IPS-20b (cell line): ENCODE data around the gene DDX49.

ENCODE experiments used
- H3K27ac ChIP-seq: one replicate; pipeline ENCODE4 v1.5.1; 2013; ENCODE audit warnings: low read length
- H3K27me3 ChIP-seq: 2 replicates; pipeline ENCODE4 v1.6.1; 2013; ENCODE audit warnings: mild to moderate bottlenecking, low read length, inconsistent platforms; ENCODE audit not compliant: insufficient read depth
- H3K36me3 ChIP-seq: 2 replicates; pipeline ENCODE4 v1.6.1; 2013; ENCODE audit warnings: low read depth, mild to moderate bottlenecking, inconsistent platforms, low read length, moderate library complexity; ENCODE audit not compliant: insufficient read depth
- H3K4me1 ChIP-seq: 2 replicates; pipeline ENCODE4 v1.6.1; 2013; ENCODE audit warnings: mild to moderate bottlenecking, control low read depth, inconsistent platforms, low read length, moderate library complexity; ENCODE audit not compliant: insufficient read depth
- H3K4me3 ChIP-seq: 2 replicates; pipeline ENCODE4 v1.5.1; 2013; ENCODE audit warnings: mild to moderate bottlenecking, low read length, inconsistent platforms
- H3K9ac ChIP-seq: 2 replicates; pipeline ENCODE4 v1.6.1; 2013; ENCODE audit warnings: low read depth, mild to moderate bottlenecking, inconsistent platforms, low read length, moderate library complexity
- H3K9me3 ChIP-seq: 2 replicates; pipeline ENCODE4 v1.6.1; 2013; ENCODE audit warnings: mild to moderate bottlenecking, low read depth, low read length, inconsistent platforms; ENCODE audit not compliant: insufficient read depth

DDX49 gene

GRCh38 chr19:18881491-18881890 lies 38.0 kb upstream of the DDX49 start:
- Histone ChIP-seq H3K4me3 (no peak overlapping the region), H3K9ac (no peak overlapping the region), H3K27ac (no peak overlapping the region), H3K27me3 (no peaks in the 10 kb centered on the region), H3K9me3 (no peaks in the 10 kb centered on the region), H3K36me3 (peaks cover 19% of the 10 kb centered on the region), H3K4me1 (no peaks in the 10 kb centered on the region)

- Histone ChIP-seq H3K4me3 (no peak overlapping the region), H3K27ac (no peak overlapping the region), H3K27me3 (no peaks in the 10 kb centered on the region), H3K4me1 (no peaks in the 10 kb centered on the region), H3K9ac (no peak overlapping the region), H3K36me3 (peaks cover 5% of the 10 kb centered on the region; the same call in 1 of the 2 replicates), H3K9me3 (no peaks in the 10 kb centered on the region)
Measured at GRCh38 chr19:18883526-18884304, 35.8 kb upstream of the DDX49 start.

- Histone ChIP-seq H3K4me3 (no peak overlapping the region), H3K9ac (no peak overlapping the region), H3K4me1 (no peaks in the 10 kb centered on the region), H3K36me3 (no peaks in the 10 kb centered on the region), H3K27ac (no peak overlapping the region), H3K9me3 (no peaks in the 10 kb centered on the region), H3K27me3 (no peaks in the 10 kb centered on the region)
Measured at GRCh38 chr19:18886972-18887371, 32.5 kb upstream of the DDX49 start.

GRCh38 chr19:18889949-18890745 lies 29.4 kb upstream of the DDX49 start:
- Histone ChIP-seq H3K27me3 (peaks cover 12% of the 10 kb centered on the region), H3K9ac (no peak overlapping the region), H3K9me3 (no peaks in the 10 kb centered on the region), H3K4me1 (no peaks in the 10 kb centered on the region; the same call in 1 of the 2 replicates), H3K4me3 (no peak overlapping the region), H3K36me3 (no peaks in the 10 kb centered on the region), H3K27ac (no peak overlapping the region)

GRCh38 chr19:18893587-18894253 lies 25.8 kb upstream of the DDX49 start:
- Histone ChIP-seq H3K9ac (no peak overlapping the region), H3K27me3 (peaks cover 27% of the 10 kb centered on the region)

GRCh38 chr19:18894254-18895037 lies 25.1 kb upstream of the DDX49 start:
- H3K36me3 ChIP-seq: no peaks in the 10 kb centered on the region
- no peak overlapping the region for H3K27ac ChIP-seq
- H3K4me3 ChIP-seq: peak overlapping the region; percentile 71
- H3K9me3 ChIP-seq: no peaks in the 10 kb centered on the region
- H3K4me1 ChIP-seq: no peaks in the 10 kb centered on the region; the same call in 1 of the 2 replicates
- H3K9ac ChIP-seq: peak overlapping the region; percentile 32; the same call in 1 of the 2 replicates
- H3K27me3 ChIP-seq: peaks cover 27% of the 10 kb centered on the region

More at GRCh38 chr19:18893587-18894253, 25.8 kb upstream of the DDX49 start:
- no peaks in the 10 kb centered on the region for H3K9me3 ChIP-seq
- H3K4me3 ChIP-seq: no peak overlapping the region
- H3K27ac ChIP-seq: no peak overlapping the region
- H3K36me3 ChIP-seq: no peaks in the 10 kb centered on the region
- H3K4me1 ChIP-seq: no peaks in the 10 kb centered on the region; the same call in 1 of the 2 replicates

- no peaks in the 10 kb centered on the region for H3K9me3 ChIP-seq
- peak overlapping the region; percentile 71 for H3K4me3 ChIP-seq
- H3K27ac ChIP-seq: no peak overlapping the region
- H3K36me3 ChIP-seq: no peaks in the 10 kb centered on the region
- H3K27me3 ChIP-seq: peaks cover 27% of the 10 kb centered on the region
- H3K9ac ChIP-seq: peak overlapping the region; percentile 32; the same call in 1 of the 2 replicates
- H3K4me1 ChIP-seq: no peaks in the 10 kb centered on the region; the same call in 1 of the 2 replicates
Measured at GRCh38 chr19:18895038-18895823, 24.3 kb upstream of the DDX49 start.

GRCh38 chr19:18895824-18896341 lies 23.6 kb upstream of the DDX49 start, which contains the start of gene CERS1:
CERS1 (minus strand) TSS chr19:18896158; CDS start chr19:18896072, 86 bp downstream.
- Histone ChIP-seq H3K27me3 (peaks cover 27% of the 10 kb centered on the region), H3K4me1 (no peaks in the 10 kb centered on the region; the same call in 1 of the 2 replicates), H3K27ac (no peak within 1 kb of the TSS), H3K4me3 (peak within 1 kb of the TSS; percentile 71; the same call in 1 of the 2 replicates), H3K9ac (peak within 1 kb of the TSS; percentile 32; the same call in 1 of the 2 replicates), H3K36me3 (no peaks in the 10 kb centered on the region), H3K9me3 (no peaks in the 10 kb centered on the region)

GRCh38 chr19:18896421-18896841 lies 23.1 kb upstream of the DDX49 start:
- Histone ChIP-seq H3K4me3 (peak overlapping the region; percentile 26; the same call in 1 of the 2 replicates), H3K4me1 (no peaks in the 10 kb centered on the region; the same call in 1 of the 2 replicates), H3K27me3 (peaks cover 27% of the 10 kb centered on the region), H3K36me3 (no peaks in the 10 kb centered on the region), H3K9me3 (no peaks in the 10 kb centered on the region), H3K27ac (no peak overlapping the region), H3K9ac (no peak overlapping the region)
